Measurements from ENCODE around the gene HOPX.
"Not testable (repeated sequence)": the region's sequence is repeated elsewhere in the genome, so short reads cannot be mapped to it uniquely, and the experiment has no call there.

Gene HOPX

GRCh38 chr4:56688094-56688647 is 7.1 kb upstream of the HOPX start:
- no peak for DNase-seq (ENCODE audit: low read depth)

DNA sequence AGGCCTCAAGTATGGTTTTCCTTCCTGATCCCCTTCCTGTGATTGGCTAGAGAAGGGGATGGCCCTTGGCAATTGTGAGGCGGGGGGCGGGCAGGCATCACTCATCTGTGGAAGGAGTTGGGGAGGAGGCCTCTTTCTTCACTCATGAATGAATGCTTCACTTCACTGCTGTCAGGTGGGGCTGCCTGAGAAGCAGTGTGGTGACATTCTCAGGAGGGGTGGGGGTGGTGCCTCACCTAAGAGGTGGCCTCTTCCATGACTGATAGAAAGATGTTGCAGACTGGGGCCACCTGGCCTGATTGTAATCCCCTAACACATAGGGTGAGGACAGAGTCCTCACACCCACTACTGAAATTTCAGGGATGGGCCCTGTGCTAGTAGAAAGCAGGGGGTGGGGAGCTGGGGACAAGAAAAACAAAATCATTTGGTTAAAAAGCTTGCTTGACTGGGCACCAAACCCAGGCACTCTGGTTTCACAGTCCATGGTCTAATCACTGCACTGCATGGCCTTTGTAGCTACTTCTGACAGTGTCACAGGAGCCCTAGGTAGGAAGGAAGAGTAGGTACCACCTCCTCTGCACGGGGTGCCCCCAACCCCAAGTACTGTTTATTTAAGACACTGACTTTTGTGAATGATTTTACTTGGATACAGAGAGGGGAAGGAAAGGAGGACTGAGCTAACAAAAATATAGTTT is 5.6 kb upstream of the HOPX start:
- no peak for DNase-seq (ENCODE audit: low read depth)

DNA sequence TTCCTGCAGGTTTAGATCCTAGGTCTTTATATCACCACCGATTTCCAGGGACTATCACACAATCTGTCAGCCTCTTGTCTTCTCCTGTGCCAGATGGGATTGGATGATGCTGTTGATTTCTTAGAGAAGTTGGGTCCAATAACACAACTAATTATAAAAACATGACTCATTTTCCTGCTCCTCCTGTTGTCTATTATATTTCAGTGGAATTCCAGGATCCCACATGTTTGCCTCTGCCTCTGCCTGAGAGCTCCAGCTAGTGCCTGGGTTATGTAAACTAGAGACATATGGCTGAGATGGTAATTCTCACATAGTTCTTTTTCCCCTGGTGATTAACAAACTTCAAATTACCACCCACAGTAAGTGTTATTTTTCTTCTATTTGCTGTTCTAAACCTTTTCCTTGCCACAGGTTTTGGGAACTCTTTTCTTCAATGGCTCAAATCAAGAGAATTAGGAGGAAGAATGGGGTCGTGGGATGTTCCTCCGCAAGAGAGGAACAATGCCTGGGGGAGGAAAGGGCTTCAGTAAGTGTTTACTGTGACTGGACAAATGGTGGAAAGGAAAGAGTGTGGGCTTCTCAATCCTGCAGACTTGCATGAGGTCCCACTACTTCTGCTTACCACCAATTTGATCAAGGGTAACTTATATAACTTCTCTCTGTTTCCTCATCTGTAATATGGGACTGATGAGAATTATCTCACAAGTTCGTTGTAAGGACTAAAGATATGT is 3.4 kb upstream of the HOPX start:
- DNase-seq (ENCODE audit: low read depth): no peak

- no peak for DNase-seq (ENCODE audit: low read depth)
These were observed 2.4 kb upstream of the HOPX start for GRCh38 chr4:56683455-56683854.

DNA sequence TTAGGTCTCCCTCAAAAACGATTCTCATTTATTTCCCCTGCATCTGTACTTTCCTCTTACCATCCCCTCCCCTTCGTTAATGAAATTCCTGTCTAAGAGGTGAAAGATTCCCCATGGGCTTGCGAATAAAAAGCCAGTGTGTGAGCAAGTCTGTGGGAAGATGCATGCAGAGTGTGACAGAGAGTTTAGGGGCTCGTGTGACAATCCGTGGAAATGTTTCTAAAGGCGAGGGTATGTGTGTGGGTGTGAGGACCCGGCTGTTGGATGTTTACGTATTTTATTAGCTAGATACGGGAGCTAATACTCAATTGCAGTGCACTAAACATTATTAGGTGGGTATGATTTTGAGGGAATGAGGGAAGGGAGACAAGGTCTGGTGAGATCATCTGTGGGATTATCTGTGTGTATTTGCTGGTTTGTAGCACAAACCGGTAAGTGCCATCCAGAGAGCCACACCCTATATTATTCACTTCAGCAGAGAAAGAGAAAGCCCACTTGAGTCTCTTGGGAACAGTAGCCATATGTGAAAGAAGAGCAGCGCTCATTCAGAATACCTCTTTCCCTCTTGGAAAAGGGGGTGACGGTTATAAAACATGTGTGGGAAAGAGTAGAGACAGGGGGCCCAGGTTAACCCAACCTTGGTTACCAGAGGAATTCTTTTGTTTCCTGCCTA is 893 bp upstream of the HOPX start:
- no peak for DNase-seq (ENCODE audit: low read depth)

DNA sequence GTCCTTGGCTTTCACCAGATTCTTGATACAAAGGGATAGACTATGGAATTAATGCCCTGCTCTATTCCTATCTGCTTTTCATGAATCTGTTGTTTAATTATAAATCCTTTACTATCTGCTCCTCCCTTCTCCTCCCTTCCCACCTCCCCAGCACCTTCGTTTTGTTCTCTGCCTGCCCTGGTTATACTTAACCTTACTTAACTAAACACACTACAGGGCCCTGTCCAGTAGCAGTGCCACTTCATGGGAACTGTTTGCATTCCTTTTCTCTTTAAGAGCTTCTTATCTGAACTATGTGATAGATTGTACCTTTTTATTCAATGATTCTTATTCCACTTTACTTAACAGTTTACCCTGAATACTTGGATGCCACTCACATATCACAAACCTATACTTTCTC is 830 bp downstream of the HOPX start:
- no peak for DNase-seq (ENCODE audit: low read depth)

DNA sequence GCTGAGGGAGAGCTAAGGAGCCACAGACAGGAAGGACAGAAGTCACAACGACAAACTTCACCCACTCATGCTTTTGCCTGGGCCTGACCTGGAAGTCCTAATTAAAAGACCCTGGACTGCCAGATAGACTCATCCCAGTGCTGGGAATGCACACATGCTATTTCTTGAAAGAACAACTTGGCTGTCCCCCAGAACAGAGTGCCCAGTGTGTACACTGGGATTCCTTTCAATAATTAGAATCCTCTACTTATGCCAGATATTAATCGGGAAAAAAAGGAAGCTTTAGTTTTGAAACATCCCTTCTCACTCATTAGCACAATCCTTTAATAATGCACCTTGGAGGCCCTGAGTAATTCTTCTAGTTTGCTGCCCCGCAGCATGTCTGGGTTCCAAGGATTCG is 3.4 kb downstream of the HOPX start:
- no peak for DNase-seq (ENCODE audit: low read depth)

GRCh38 chr4:56674984-56675383 is 6.1 kb downstream of the HOPX start:
- DNase-seq (ENCODE audit: low read depth): no peak

DNA sequence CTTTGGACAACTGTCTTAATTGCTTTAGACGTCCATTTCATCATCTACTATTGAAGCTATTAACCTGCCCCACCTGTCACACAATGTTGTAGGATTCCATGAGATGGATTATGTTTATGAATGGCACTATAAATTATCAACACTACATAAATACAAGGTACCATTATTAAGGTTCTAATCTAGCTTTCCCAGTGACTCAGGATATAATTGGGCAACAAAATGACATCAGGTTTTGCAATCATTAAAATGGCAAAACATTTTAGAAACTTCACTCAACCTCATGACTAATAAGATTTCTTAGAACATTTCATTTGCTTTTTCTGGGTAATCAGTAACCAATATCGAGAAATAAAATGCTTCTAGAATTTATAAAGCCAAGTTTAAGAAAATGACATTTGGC is 9.2 kb downstream of the HOPX start:
- no peak for DNase-seq (ENCODE audit: low read depth)

- no peak for DNase-seq (ENCODE audit: low read depth)
These were observed 9.7 kb downstream of the HOPX start for GRCh38 chr4:56671373-56671772.

- no peak for DNase-seq (ENCODE audit: low read depth)
These were observed 12.8 kb downstream of the HOPX start for GRCh38 chr4:56668267-56668666.

- DNase-seq (ENCODE audit: low read depth): not testable (repeated sequence)
These were observed 13.7 kb downstream of the HOPX start for GRCh38 chr4:56667396-56667795.

- no peak for DNase-seq (ENCODE audit: low read depth)
These were observed 14.8 kb downstream of the HOPX start for GRCh38 chr4:56666279-56666678.

GRCh38 chr4:56665781-56666180 is 15.3 kb downstream of the HOPX start:
- no peak for DNase-seq (ENCODE audit: low read depth)

GRCh38 chr4:56662782-56663468 is 18.2 kb downstream of the HOPX start:
- no peak for DNase-seq (ENCODE audit: low read depth)

DNA sequence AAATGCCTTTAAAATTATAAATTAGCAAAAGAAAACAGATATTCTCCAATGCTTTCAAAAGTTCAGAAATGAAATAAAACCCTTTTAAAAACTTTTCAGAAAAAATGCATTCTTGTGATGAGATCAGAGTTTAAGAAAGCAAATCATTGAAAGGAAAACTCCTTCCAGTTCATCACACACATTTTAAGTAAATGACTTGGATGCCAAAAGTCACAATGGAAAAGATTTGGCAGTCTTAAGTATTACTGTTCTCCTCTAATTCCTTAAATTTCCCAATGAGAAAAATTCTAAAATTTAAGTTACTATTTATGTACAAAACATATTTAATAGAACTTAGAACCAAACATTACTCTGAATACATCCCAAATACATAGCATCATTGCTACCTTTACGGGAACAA is 21.1 kb downstream of the HOPX start:
- DNase-seq (ENCODE audit: low read depth): no peak

GRCh38 chr4:56658528-56658927 is 22.6 kb downstream of the HOPX start:
- peak; percentile 30 for DNase-seq (ENCODE audit: low read depth)

DNA sequence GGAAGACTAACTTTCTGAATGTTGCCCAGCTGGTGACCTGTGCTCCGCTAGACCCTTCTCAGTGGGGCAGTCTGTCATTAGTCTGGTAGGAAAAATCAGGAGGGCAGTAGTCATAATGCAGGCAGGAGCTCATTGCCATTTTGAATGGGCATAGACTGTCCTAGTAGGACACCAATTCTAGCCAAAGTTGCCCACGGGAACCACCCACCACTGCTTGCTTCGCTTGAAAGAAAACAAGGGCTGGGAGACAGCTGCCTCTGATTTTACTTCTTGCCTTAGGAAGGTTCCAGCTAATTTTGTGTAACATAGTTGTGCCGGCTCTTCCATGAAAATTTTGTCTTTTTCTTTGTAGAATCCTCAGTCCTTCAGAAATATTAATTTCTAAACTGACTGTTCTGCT is 23.3 kb downstream of the HOPX start:
- no peak for DNase-seq (ENCODE audit: low read depth)

DNA sequence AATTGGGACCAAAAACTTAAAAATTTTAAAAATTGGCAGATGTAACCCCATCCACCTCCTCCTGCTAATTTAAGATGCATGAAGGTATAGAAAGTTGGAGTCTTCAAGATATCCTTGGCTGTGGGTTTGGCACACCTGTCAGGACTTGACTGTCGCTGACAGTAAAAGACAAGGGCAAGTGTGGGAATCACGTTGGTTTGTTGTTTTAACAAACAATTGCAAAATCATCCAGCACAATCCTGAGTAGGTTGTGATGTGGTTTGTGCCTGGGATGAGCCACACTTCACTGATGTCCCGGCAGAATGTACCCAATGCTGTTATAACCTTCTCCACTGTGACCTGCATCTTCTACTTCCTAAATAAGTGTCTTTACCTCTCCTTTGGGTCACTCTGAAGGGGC is 24.0 kb downstream of the HOPX start:
- no peak for DNase-seq (ENCODE audit: low read depth)

GRCh38 chr4:56656346-56656643 is 24.8 kb downstream of the HOPX start:
- DNase-seq (ENCODE audit: low read depth): no peak

GRCh38 chr4:56655627-56656345 is 25.3 kb downstream of the HOPX start:
- DNase-seq (ENCODE audit: low read depth): no peak

DNA sequence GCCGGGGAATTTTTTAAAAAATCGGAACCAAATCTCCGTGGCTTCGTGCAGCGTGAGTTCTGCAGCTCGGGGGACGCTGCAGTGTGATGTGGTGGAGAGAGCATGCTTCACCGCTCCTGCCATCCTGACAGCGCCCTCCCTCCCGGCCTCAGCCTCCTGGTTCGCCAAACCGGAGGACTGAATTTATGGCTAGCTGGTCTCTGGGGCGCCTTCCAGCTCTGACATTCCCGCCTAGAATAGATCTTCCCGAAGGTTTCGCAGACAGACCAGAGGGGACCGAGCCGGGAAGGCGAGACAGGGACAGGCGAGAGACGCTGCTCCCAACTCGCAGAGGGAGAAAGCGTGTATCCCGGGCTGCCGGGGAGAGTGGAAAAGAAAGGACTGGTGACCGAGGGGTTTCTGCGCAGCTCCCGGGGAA is 25.9 kb downstream of the HOPX start:
- DNase-seq (ENCODE audit: low read depth): no peak

Data from non-pigmented ciliary epithelial cell (primary cell).